HCT116 (cell line): ENCODE data around the gene HTR5A. TPM values are rescaled to one million over a fixed set of nuclear protein-coding genes. Genes with fewer than 3 reads are reported as not detected.

Experiments
- ATAC-seq: fragments of 200-7000 bp; cut with Tn5 transposase; 2 replicates; pipeline ENCODE4 v1.9.1; 2020; ENCODE audit warnings: mild to moderate bottlenecking, moderate library complexity
- BruUV-seq: library from RNA; stranded (reverse); fragments of 400-500 nt; replicated peaks from 2 replicates; lab custom pipeline; 2021; lab: Mats Ljungman, UMichigan
- CTCF ChIA-PET: fragments of 300-600 bp; sonication (Branson Sonifier 250); formaldehyde crosslinking; loops from one replicate; lab custom pipeline; 2021; ENCODE audit warnings: antibody characterized with exemption; lab: Charles Lee
- POLR2A ChIA-PET: fragments of 300-600, 350-600 bp; sonication (Branson Sonifier 250); formaldehyde crosslinking; loops from one replicate; lab custom pipeline; 2021; ENCODE audit warnings: antibody characterized with exemption; lab: Charles Lee
- RAD21 ChIA-PET, 2 experiments: fragments of 300-600 bp; sonication (Branson Sonifier 250); formaldehyde crosslinking; loops; one replicate each; lab custom pipeline; 2023; ENCODE audit warnings: low total read pairs in 2 of 2; ENCODE audit not compliant: uncharacterized antibody in 2 of 2, unreplicated experiment in 2 of 2, low non-redundant PET in 1 of 2; lab: Charles Lee
- DNase-seq: peaks from one replicate; pipeline ENCODE4 v3.0.0-alpha.2; 2010; ENCODE audit warnings: low read depth, low spot score
- H2AFZ ChIP-seq: fragments of 200-600 bp; shearing (Covaris generic), sonication (generic); 2 replicates; pipeline ENCODE4 v1.6.1; 2017; ENCODE audit warnings: low read depth, mixed run types, mixed read lengths, antibody characterized with exemption, low read length; ENCODE audit not compliant: poor library complexity, severe bottlenecking
- H3K27ac ChIP-seq: 2 replicates; pipeline ENCODE4 v1.5.1; 2012; ENCODE audit warnings: low read depth, low read length
- H3K27me3 ChIP-seq: fragments of 200-600 bp; sonication (generic); 2 replicates; pipeline ENCODE4 v1.6.1; 2016; ENCODE audit warnings: mixed run types, low read length, mixed read lengths; ENCODE audit not compliant: insufficient read depth
- H3K36me3 ChIP-seq, 2 experiments: fragments of 200-500 bp in 1 of 2; fragments of 200-600 bp in 1 of 2; sonication (Bioruptor generic) in 1 of 2; sonication (generic) in 1 of 2; 2 replicates each; pipeline versions ENCODE4 v1.5.1 to v1.6.1; 2014 to 2016; ENCODE audit warnings: low read length in 2 of 2, inconsistent platforms in 1 of 2, mixed read lengths in 1 of 2, mixed run types in 1 of 2; ENCODE audit not compliant: insufficient read depth in 2 of 2, control insufficient read depth in 1 of 2
- H3K4me1 ChIP-seq, 2 experiments: fragments of 200-600 bp in 1 of 2; sonication (generic) in 1 of 2; 2 replicates each; pipeline versions ENCODE4 v1.5.1 to v1.6.1; 2012 to 2017; ENCODE audit warnings: low read length in 2 of 2, inconsistent platforms in 1 of 2, mild to moderate bottlenecking in 1 of 2, mixed read lengths in 1 of 2, mixed run types in 1 of 2, moderate library complexity in 1 of 2; ENCODE audit not compliant: insufficient read depth in 2 of 2, control insufficient read depth in 1 of 2
- H3K4me2 ChIP-seq: fragments of 200-600 bp; sonication (generic); 2 replicates; pipeline ENCODE4 v1.6.1; 2017; ENCODE audit warnings: mixed run types, low read length, mixed read lengths
- H3K4me3 ChIP-seq, 2 experiments: fragments of 200-600 bp in 1 of 2; sonication (generic) in 1 of 2; replicated peaks in 1 of 2; 2 replicates each; pipeline ENCODE4 v1.5.1; 2011 to 2016; ENCODE audit warnings: low read length in 2 of 2, control low read depth in 1 of 2, low read depth in 1 of 2, mild to moderate bottlenecking in 1 of 2, mixed read lengths in 1 of 2, mixed run types in 1 of 2
- H3K79me2 ChIP-seq: fragments of 200-600 bp; sonication (generic); 2 replicates; pipeline ENCODE4 v1.6.1; 2017; ENCODE audit warnings: mild to moderate bottlenecking, mixed run types, low read length, moderate library complexity, mixed read lengths; ENCODE audit not compliant: insufficient read depth
- H3K9ac ChIP-seq: fragments of 200-600 bp; sonication (generic); 2 replicates; pipeline ENCODE4 v1.6.1; 2016; ENCODE audit warnings: low read length, mixed read lengths
- H3K9me2 ChIP-seq: fragments of 200-600 bp; sonication (generic), shearing (Covaris generic); 2 replicates; pipeline ENCODE4 v1.6.1; 2017; ENCODE audit warnings: mixed run types, mild to moderate bottlenecking, moderate library complexity; ENCODE audit not compliant: insufficient read depth
- H3K9me3 ChIP-seq, 2 experiments: fragments of 200-500 bp in 1 of 2; fragments of 200-600 bp in 1 of 2; sonication (Bioruptor generic) in 1 of 2; sonication (generic) in 1 of 2; 2 replicates each; pipeline ENCODE4 v1.6.1; 2014 to 2017; ENCODE audit warnings: low read length in 2 of 2, mixed read lengths in 2 of 2, inconsistent platforms in 1 of 2, low read depth in 1 of 2, mild to moderate bottlenecking in 1 of 2, mixed run types in 1 of 2, moderate library complexity in 1 of 2; ENCODE audit not compliant: control insufficient read depth in 1 of 2, insufficient read depth in 1 of 2
- H4K20me1 ChIP-seq: fragments of 200-600 bp; sonication (generic), shearing (Covaris generic); 2 replicates; pipeline ENCODE4 v1.6.1; 2017; ENCODE audit warnings: mixed run types, mild to moderate bottlenecking, moderate library complexity; ENCODE audit not compliant: insufficient read depth
- ELF1 ChIP-seq: IDR thresholded peaks from 2 replicates; pipeline ENCODE4 v1.6.1; 2012; ENCODE audit warnings: low read depth, borderline replicate concordance
- JUND ChIP-seq: IDR thresholded peaks from 2 replicates; pipeline ENCODE4 v1.6.1; 2012
- POLR2AphosphoS5 ChIP-seq: IDR thresholded peaks from 2 replicates; pipeline ENCODE4 v1.6.1; 2011; ENCODE audit warnings: mild to moderate bottlenecking, low read depth, low read length, moderate library complexity
- SP1 ChIP-seq: IDR thresholded peaks from 2 replicates; pipeline ENCODE4 v1.6.1; 2012; ENCODE audit warnings: low read depth
- TCF7L2 ChIP-seq: IDR thresholded peaks from 2 replicates; pipeline ENCODE4 v1.7.0; 2011; ENCODE audit warnings: borderline replicate concordance, inconsistent platforms; ENCODE audit not compliant: insufficient read depth, insufficient read length; ENCODE audit errors: extremely low read depth
- YY1 ChIP-seq: IDR thresholded peaks from 2 replicates; pipeline ENCODE4 v1.6.1; 2011; ENCODE audit warnings: low read length, low read depth, moderate library complexity, mild to moderate bottlenecking; ENCODE audit not compliant: insufficient replicate concordance; ENCODE audit errors: extremely low read depth
- intact Hi-C: fragments of 100-400 bp; cut with micrococcal nuclease; formaldehyde crosslinking; loops from 2 replicates; pipeline ENCODE4 v1.10.0; 2022
- total RNA-seq: library from RNA; stranded (reverse); gene quantifications from one replicate; pipeline ENCODE4 v1.2.1, GENCODE V29; 2021; ENCODE audit not compliant: unreplicated experiment
- TF ChIP-seq, protein P1 (sequence below): IDR thresholded peaks from 2 replicates; pipeline ENCODE4 v1.6.1; 2012
- TF ChIP-seq, protein P2 (sequence below): IDR thresholded peaks from 2 replicates; pipeline ENCODE4 v1.6.1; 2011; ENCODE audit warnings: mild to moderate bottlenecking, low read length, moderate library complexity; ENCODE audit not compliant: insufficient replicate concordance; ENCODE audit errors: extremely low read depth
- TF ChIP-seq, protein P3 (sequence below), 3 experiments: fragments of 200-600 bp in 1 of 3; sonication (generic) in 1 of 3; IDR thresholded peaks in 2 of 3; conservative IDR thresholded peaks in 1 of 3; 2 replicates each; pipeline ENCODE4 v1.5.1; 2012 to 2017; ENCODE audit warnings: low read depth in 2 of 3, low read length in 2 of 3, antibody characterized with exemption in 1 of 3, borderline replicate concordance in 1 of 3, control low read depth in 1 of 3, mild to moderate bottlenecking in 1 of 3, mixed read lengths in 1 of 3, mixed run types in 1 of 3, moderate library complexity in 1 of 3; ENCODE audit not compliant: insufficient read depth in 1 of 3

The HTR5A gene
- total RNA-seq, 1 experiment from 2014 or later: not detected

DNA sequence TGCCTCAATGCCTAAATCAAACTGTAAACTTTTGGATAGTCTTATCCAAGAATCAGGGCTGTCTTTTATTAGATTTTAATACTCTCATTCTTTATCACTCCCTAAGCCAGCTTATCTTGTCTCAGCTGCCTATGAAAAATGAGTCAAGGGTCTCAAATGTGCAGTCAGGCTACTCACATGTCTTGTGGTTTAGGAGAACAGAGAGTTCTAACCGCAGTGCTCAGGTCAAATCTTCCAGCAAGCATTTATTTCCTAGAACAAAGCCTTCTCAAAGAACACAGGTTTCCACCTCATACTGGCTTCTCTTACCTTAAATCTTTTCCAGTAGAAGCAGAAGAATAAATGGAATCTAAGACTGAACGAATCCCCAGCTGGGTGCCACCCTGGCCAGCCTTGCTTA, 23.5 kb downstream of the HTR5A start:
- intact Hi-C loops: no loop called here
- Histone ChIP-seq H2AFZ (no peak overlapping the region), H3K4me3 (no peak overlapping the region), H3K27me3 (peaks cover 35% of the 10 kb centered on the region), H3K9ac (no peak overlapping the region), H3K9me2 (no peaks in the 10 kb centered on the region), H3K9me3 (no peaks in the 10 kb centered on the region), H4K20me1 (no peaks in the 10 kb centered on the region), H3K79me2 (no peaks in the 10 kb centered on the region), H3K4me1 (no peaks in the 10 kb centered on the region), H3K27ac (no peak overlapping the region), H3K36me3 (no peaks in the 10 kb centered on the region), H3K4me2 (no peak overlapping the region)
- ChIA-PET RAD21 (no interaction called here), CTCF (interaction anchor here (0.6 kb wide), 1 partner anchor 75 kb away, joined by 3 read pairs; no protein-coding TSS in a partner anchor), POLR2A (no interaction called here)
- BruUV-seq: no TSS peak
- ATAC-seq (no peak), DNase-seq (no peak)
- TF ChIP-seq TCF7L2: no peak
- TF ChIP-seq, protein P1, sequence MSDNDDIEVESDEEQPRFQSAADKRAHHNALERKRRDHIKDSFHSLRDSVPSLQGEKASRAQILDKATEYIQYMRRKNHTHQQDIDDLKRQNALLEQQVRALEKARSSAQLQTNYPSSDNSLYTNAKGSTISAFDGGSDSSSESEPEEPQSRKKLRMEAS: no peak
- TF ChIP-seq SP1: no peak
- TF ChIP-seq YY1: no peak
- no peak for TF ChIP-seq JUND

- H3K9me2 ChIP-seq: no peaks in the 10 kb centered on the region
- TF ChIP-seq ELF1 (no peak), POLR2AphosphoS5 (no peak)
- TF ChIP-seq, protein P2, sequence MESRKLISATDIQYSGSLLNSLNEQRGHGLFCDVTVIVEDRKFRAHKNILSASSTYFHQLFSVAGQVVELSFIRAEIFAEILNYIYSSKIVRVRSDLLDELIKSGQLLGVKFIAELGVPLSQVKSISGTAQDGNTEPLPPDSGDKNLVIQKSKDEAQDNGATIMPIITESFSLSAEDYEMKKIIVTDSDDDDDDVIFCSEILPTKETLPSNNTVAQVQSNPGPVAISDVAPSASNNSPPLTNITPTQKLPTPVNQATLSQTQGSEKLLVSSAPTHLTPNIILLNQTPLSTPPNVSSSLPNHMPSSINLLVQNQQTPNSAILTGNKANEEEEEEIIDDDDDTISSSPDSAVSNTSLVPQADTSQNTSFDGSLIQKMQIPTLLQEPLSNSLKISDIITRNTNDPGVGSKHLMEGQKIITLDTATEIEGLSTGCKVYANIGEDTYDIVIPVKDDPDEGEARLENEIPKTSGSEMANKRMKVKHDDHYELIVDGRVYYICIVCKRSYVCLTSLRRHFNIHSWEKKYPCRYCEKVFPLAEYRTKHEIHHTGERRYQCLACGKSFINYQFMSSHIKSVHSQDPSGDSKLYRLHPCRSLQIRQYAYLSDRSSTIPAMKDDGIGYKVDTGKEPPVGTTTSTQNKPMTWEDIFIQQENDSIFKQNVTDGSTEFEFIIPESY: no peak
- TF ChIP-seq, protein P3, sequence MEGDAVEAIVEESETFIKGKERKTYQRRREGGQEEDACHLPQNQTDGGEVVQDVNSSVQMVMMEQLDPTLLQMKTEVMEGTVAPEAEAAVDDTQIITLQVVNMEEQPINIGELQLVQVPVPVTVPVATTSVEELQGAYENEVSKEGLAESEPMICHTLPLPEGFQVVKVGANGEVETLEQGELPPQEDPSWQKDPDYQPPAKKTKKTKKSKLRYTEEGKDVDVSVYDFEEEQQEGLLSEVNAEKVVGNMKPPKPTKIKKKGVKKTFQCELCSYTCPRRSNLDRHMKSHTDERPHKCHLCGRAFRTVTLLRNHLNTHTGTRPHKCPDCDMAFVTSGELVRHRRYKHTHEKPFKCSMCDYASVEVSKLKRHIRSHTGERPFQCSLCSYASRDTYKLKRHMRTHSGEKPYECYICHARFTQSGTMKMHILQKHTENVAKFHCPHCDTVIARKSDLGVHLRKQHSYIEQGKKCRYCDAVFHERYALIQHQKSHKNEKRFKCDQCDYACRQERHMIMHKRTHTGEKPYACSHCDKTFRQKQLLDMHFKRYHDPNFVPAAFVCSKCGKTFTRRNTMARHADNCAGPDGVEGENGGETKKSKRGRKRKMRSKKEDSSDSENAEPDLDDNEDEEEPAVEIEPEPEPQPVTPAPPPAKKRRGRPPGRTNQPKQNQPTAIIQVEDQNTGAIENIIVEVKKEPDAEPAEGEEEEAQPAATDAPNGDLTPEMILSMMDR (IDR thresholded peaks at IDR 0.05 in 2 of 3, conservative IDR thresholded peaks at IDR 0.05 in 1 of 3; ENCODE audit: borderline replicate concordance in 1 of 3, insufficient read depth in 1 of 3, low read depth in 2 of 3, low read length in 2 of 3): no peak
- H3K79me2 ChIP-seq: no peaks in the 10 kb centered on the region
- DNase-seq (no peak), ATAC-seq (no peak)
- no peak overlapping the region for H3K4me3 ChIP-seq
- H3K36me3 ChIP-seq: no peaks in the 10 kb centered on the region
- no peaks in the 10 kb centered on the region for H3K9me3 ChIP-seq
- intact Hi-C loops: no loop called here
- RAD21 ChIA-PET: no interaction called here
- no peak overlapping the region for H3K9ac ChIP-seq
- no TSS peak for BruUV-seq
- CTCF ChIA-PET: no interaction called here
- no peaks in the 10 kb centered on the region for H3K4me1 ChIP-seq
- H3K4me2 ChIP-seq: no peak overlapping the region
- no peak overlapping the region for H3K27ac ChIP-seq
- POLR2A ChIA-PET: no interaction called here
- no peak overlapping the region for H2AFZ ChIP-seq
- H3K27me3 ChIP-seq: peaks cover 31% of the 10 kb centered on the region
- H4K20me1 ChIP-seq: no peaks in the 10 kb centered on the region
Observed at GRCh38 chr7:155094636-155095135, 24.6 kb downstream of the HTR5A start.
